Measurements from ENCODE around the gene GRIK5.
"Not testable (repeated sequence)": the region's sequence is repeated elsewhere in the genome, so short reads cannot be mapped to it uniquely, and the experiment has no call there.

The GRIK5 gene

DNA sequence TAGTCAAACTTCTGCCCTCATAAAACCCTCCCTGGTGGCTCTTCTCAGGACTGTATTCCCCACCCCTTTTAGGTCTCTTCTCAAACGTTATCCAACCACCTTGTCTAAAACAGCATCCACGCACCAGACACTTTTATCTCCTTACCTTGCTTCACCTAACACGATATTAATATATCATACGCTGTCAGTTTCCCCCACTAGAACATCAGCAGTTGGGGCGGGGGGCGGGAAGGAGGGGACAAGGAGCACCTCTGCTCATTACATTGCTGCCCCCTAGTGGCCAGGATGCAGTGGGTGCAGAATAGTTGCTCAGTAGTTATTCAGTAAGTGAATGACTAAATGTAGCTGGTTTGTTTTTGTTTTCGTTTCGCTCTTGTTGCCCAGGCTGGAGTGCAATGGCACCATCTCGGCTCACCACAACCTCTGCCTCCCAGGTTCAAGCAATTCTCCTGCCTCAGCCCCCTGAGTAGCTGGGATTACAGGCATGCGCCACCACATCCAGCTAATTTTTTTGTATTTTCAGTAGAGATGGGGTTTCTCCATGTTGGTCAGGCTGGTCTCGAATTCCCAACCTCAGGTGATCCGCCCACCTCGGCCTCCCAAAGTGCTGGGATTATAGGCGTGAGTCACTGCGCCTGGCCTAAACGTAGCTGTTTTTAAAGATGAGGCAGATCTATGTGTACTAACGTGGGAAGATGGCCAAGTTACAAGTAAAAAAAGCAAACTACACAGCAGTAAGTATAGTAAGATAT lies 35.2 kb downstream of the GRIK5 start:
- peak; percentile 68 to 75 (median 70) for TF ChIP-seq CTCF (IDR thresholded peaks at IDR 0.05; ENCODE audit: unreplicated experiment in 3 of 3)
- not testable (repeated sequence) for H3K36me3 Mint-ChIP-seq (ENCODE audit: low read depth); H3K4me3 Mint-ChIP-seq; H3K9me3 Mint-ChIP-seq; H3K27me3 Mint-ChIP-seq (ENCODE audit: low read depth)
- peak overlapping the region in 2 of 3 experiments; percentile 6 to 40 for H3K27ac Mint-ChIP-seq
- H3K4me1 Mint-ChIP-seq = peaks cover 22% of the 10 kb centered on the region

DNA sequence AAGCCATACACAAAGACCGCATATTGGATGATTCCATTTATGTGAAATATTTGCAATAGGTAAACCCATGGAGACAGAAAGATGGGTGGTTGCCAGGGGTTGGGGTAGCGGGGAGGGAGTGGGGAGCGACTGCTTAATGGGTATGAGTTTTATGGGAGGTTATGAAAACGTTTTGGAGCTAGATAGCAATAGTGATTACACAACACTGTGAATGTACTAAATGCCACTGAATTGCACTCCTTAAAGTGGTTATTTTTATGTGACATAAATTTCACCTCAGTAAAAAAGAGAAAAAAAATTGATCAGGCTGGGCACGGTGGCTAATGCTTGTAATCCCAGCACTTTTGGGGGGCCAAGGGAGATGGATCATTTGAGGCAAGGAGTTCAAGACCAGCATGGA lies 36.6 kb downstream of the GRIK5 start:
- no peak overlapping the region for H3K4me3 Mint-ChIP-seq
- peaks cover 22% of the 10 kb centered on the region for H3K4me1 Mint-ChIP-seq
- H3K36me3 Mint-ChIP-seq (ENCODE audit: low read depth) = no peaks in the 10 kb centered on the region
- TF ChIP-seq CTCF (IDR thresholded peaks at IDR 0.05; ENCODE audit: unreplicated experiment in 3 of 3) = no peak
- peaks cover 1% of the 10 kb centered on the region for H3K27me3 Mint-ChIP-seq (ENCODE audit: low read depth)
- H3K9me3 Mint-ChIP-seq = no peaks in the 10 kb centered on the region
- H3K27ac Mint-ChIP-seq = no peak overlapping the region

GRCh38 chr19:42032431-42032830 lies 37.6 kb downstream of the GRIK5 start:
- H3K4me1 Mint-ChIP-seq = peaks cover 22% of the 10 kb centered on the region
- no peaks in the 10 kb centered on the region for H3K9me3 Mint-ChIP-seq
- H3K27ac Mint-ChIP-seq = peak overlapping the region; percentile 21 to 76 (median 56)
- no peak overlapping the region for H3K4me3 Mint-ChIP-seq
- no peaks in the 10 kb centered on the region for H3K36me3 Mint-ChIP-seq (ENCODE audit: low read depth)
- peaks cover 6% of the 10 kb centered on the region for H3K27me3 Mint-ChIP-seq (ENCODE audit: low read depth)
- TF ChIP-seq CTCF (IDR thresholded peaks at IDR 0.05; ENCODE audit: unreplicated experiment in 3 of 3) = no peak

GRCh38 chr19:42030645-42031440 lies 39.2 kb downstream of the GRIK5 start:
- TF ChIP-seq CTCF (IDR thresholded peaks at IDR 0.05; ENCODE audit: unreplicated experiment in 3 of 3) = no peak
- Mint-ChIP-seq H3K9me3 (no peaks in the 10 kb centered on the region), H3K4me1 (peaks cover 22% of the 10 kb centered on the region), H3K4me3 (no peak overlapping the region), H3K36me3 (ENCODE audit: low read depth) (peaks cover 5% of the 10 kb centered on the region), H3K27me3 (ENCODE audit: low read depth) (peaks cover 6% of the 10 kb centered on the region), H3K27ac (peak overlapping the region in 2 of 3 experiments; percentile 20 to 48)

- no peak overlapping the region for H3K4me3 Mint-ChIP-seq
- peaks cover 10% of the 10 kb centered on the region for H3K27me3 Mint-ChIP-seq (ENCODE audit: low read depth)
- peaks cover 5% of the 10 kb centered on the region for H3K36me3 Mint-ChIP-seq (ENCODE audit: low read depth)
- H3K4me1 Mint-ChIP-seq = peaks cover 23% of the 10 kb centered on the region
- peak; percentile 13 to 33 (median 17) for TF ChIP-seq CTCF (IDR thresholded peaks at IDR 0.05; ENCODE audit: unreplicated experiment in 3 of 3)
- H3K9me3 Mint-ChIP-seq = no peaks in the 10 kb centered on the region
- H3K27ac Mint-ChIP-seq = no peak overlapping the region
Observed at GRCh38 chr19:42028304-42029216, 41.4 kb downstream of the GRIK5 start.

Measured in nephron (organoid).